NCI-H1105 (cell line): Measurements from ENCODE around the gene GLYR1.
"Not testable (repeated sequence)": the region's sequence is repeated elsewhere in the genome, so short reads cannot be mapped to it uniquely, and the experiment has no call there.

Experiments used
- DNase-seq: peaks from one replicate; lab custom pipeline; 2025; lab: John Stamatoyannopoulos, UW

GLYR1 gene

DNA sequence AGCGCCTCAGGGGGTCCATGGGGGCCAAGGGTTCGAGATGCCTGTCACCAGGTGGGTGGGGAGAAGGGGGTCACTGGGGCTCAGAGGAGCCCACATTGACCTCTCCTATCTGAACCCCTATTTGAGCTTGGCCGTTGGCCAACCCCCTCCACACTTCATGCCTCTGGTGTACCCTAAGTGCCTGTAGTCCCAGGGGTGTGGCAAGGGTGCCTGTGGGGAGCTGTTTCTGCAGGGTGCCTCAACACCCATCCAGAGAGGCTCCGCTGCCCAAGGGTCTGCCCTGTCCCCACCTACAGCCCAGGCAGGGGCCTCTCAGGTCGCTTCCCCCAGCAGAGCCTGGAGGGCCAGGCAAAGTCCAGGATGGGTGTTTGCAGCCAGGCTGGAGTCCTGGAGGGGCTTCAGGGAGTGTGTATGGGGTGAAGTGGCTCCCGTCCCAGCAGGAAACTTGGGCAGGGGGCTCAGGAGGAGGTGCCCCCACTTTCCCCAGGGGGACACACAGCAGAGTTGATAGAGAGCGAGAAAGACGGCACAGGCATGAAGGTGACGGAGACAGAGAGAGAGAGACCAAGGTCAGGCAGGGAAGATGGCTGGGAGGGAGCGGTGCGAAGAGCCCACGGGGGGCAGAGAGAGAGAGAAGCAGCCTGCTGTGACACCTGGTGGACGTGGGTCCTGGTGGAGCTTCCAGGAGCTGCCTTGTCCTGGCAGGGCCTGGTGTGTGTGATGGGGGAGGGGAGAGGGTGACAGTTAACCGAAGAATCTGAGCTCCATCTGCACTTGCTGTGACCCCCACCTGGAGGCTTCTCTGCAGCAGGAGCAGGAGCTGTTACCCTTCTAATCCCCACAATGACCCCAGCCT lies 59.2 kb downstream of the GLYR1 start, which contains the start of gene SEPTIN12:
Gene SEPTIN12, minus strand, starts transcription at position 719 of the 856 bp plus-strand sequence. Its CDS starts 700 bp downstream, at position 19.
- DNase-seq, result no peak

DNA sequence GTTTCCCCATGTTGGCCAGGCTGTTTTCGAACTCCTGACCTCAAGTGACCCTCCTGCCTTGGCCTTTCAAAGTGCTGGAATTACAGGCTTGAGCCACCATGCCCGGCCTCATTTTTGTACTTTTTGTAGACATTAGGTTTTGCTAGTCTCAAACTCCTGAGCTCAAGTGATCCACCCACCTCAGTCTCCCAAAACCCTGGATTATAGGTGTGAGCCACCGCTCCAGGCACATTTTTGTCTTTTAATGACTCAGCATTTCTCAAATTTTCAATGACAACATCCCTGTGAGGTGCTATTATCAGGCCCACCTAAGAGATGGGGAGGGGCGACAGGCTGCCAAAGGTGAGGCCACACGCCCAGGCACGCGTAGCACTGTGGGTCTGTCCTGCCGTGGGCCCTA lies 60.0 kb downstream of the GLYR1 start:
- DNase-seq, result no peak

DNA sequence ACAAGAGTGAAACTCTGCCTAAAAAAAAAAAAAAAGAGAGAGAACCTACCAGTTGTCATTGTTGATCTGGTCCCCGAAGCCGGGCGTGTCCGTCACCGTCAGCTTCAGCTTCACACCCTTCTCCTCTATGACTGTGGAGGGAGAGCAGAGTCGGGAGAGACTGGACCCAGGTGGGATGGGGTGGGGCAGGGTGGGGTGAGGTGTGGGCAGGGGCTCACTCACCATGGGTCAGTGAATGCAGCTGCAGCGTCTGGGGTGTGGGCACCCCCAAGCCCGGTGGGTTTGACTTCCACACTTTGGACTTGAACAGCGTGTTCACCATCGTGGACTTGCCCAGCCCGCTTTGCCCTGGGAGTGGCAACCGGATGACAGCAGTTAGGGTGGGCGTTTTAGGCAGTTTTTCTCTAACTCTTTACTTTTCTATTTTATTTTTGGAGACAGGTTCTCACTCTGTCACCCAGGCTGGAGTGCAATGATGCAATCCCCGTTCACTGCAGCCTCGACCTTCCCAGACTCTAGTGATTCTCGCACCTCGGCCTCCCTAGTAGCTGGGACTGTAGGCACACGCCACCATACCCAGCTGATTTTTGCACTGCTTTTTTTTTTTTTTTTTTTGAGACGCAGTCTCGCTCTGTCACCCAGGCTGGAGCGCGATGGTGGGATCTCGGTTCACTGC lies 61.2 kb downstream of the GLYR1 start:
- DNase-seq, result no peak

DNA sequence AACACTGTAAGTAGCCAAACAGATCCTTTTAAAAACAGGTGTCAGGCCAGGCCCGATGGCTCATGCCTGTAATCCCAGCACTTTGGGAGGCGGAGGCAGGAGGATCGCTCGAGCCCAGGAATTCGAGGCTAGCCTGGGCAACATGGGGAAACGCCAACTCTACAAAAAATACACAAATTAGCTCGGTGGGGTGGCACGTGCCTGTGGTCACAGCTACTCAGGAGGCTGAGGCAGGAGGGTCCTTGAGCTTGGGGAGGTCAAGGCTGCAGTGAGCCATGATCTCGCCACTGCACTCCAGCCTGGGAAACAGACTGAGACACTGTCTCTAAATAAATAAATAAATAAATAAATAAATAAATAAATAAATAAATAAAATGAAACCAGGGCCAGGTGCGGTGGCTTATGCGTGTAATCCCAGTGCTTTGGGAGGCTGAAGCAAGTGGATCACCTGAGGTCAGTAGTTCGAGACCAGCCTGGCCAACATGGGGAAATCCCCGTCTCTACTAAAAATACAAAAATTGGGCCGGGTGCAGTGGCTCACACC lies 62.6 kb downstream of the GLYR1 start:
- not testable (repeated sequence) for DNase-seq

DNA sequence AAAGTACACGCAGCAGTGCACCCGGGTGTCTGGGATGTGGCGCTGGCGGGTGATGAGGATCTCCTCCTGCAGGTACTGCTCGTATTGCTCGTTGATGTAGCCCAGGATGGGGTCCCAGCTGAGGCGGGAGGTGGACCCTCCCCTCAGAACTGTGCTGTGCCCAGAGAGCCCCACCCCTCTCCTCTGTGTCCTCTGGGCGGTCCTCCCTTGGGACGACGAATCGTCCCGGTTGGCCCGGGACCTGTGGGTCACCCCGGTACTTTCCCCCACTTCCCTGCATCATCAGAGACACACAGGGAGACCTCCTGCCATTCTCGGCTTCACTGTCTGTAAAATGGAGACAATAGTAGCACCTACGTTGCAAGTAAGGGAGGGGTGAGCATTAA lies 63.1 kb downstream of the GLYR1 start:
- no peak for DNase-seq

DNA sequence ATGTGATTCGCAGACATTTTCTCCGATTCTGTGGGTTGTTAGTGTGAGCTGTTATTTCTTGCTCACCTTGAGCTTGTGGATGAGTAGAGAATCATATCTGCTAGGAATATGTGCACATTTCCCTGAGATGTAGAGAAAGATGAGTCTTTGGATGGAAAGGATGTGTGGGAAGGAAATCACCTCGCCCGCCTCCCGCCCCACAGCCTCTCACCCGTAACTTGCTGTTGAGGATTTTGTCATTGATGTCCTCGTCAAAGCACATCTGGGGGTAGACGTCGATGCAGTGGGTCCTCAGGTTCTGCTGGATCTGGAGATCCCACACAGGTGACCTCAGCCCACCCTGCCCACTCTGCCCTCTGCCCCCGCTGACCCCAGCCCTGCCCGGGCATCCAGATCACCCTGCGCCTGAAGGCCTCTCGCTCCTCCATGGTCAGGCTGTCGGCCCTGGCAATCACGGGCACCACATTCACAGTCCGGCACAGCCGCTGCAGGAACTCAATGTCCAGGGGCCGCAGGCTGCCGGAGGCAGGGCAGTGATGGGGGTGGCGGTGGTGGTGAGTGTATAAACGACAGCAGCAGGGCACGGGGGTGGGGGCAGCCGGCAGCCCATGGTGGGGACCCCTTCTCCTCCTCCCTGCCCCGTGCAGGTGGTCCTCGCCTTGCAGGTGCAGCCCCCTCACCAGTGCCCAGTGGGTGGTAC lies 63.7 kb downstream of the GLYR1 start:
- DNase-seq, result no peak

DNA sequence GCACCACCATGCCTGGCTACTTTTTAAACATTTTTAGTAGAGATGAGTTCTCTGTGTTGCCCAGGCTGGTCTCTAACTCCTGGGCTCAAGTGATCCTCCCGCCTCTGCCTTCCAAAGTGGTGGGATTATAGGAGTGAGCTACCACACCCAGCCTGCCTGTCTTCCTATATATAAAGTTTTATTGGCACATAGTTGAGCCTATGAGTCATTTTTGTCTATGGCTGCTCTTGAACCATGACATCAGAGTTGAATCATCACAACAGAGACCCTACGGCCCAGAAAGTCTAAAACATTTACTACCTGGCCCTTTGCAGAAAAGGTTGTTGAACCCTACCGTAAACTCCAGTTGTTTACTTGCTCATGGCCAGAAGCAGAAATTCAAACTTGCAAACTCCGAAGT lies 66.9 kb downstream of the GLYR1 start:
- no peak for DNase-seq

DNA sequence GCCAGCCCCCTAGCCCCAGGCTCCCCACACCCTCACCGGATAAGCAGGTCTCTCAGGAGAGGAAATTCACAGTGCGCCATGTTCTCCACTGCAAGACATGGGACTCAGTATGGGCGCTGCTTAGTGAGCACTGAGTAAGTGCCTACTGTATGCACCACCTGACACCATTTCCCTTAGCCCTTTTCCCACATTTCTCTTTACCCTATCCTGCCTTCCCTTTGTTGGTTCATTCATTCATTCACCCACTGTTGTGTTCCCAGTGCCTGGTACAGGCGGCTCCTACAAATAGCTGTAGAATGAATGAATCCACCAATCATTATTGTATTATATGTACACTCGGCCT lies 69.1 kb downstream of the GLYR1 start:
- no peak for DNase-seq

DNA sequence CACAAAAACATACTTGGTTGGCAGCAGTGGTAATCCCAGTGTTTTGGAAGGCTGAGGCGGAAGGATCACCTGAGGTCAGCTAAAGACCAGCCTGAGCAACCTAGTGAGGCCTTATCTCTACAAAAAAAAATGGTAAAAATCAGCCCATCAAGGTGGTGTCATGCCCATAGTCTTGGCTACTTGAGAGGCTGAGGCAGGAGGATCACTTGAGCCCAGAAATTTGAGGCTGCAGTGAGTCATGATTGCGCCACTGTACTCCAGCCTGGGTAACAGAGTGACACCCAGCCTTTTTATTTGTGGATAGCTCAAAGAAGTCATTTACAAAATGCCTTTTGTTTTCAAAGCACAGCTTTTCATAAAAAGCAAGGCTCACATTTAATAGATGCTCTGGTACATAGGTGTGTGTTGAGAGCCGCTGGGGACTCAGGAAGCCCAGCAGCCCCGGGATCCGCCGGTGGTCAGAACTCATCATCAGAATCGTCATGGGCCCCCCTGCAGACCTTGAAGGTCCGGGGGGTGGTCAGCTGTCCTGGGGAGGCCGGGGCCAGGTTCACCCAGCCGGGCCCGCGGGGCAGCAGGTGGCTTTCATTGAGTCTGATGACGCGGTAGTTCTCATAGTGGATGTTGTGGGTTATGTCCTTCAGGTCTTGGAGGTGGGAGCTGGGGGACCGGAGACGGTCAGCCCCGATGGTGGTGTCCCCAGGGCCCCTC lies 69.6 kb downstream of the GLYR1 start:
- DNase-seq, result no peak

DNA sequence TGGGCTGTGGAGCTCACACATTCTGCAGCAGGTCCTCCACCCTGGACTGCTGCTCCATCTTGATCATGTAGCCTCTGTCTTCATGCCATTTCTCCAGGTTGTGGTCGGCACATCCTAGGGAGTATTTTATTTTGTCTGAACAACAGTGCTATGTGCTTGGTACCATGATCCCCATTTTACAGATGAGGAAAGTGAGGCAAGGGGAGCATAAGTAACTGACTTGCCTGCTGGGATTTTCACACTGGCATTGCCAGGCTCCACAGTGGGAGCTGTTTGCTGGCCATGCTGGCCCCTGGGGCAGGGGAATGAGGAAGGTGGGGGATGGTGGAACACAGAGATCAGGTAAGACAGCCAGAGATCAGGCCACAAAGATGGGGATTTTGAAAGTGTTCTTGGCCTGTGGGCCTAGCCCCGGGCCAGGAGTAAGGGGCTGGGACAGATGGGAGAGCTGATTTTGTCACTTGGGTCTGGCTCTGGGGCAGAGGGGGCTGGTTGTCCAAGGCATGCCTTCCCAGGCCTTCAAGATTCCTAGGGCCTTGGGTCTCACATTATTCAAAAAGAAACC lies 70.9 kb downstream of the GLYR1 start:
- no peak for DNase-seq

DNA sequence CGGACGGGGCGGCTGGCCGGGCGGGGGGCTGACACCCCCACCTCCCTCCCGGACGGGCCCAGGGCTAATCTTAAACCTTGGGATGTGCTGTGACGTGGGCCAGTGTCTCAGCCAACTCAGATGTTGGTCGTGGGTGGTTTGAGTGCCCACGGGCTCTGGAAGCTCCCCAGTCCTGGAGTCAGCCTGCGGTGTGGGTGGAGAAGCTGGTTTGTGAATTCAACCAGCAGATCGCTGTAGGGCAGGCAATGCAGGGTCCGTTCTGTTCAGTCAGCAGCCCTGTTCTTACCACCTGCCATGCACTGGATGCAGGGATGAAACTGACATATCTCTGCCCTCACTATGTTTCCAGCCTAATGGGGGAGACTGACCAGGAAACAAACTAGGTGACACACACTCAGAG lies 72.1 kb downstream of the GLYR1 start:
- no peak for DNase-seq

DNA sequence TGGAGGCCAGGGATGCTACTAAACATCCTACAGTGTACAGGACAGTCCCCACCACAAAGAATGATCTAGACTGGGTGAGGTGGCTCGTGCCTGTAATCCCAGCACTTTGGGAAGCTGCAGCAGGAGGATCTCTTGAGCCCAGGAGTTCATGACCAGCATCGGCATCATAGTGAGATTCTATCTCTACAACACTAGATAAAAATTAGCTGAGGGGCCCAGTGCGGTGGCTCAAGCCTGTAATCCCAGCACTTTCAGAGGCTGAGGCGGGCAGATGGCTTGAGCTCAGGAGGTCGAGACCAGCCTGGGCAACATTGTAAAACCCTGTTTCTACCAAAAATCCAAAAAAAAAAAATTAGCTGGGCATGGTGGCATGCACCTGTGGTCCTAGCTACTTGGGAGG lies 74.7 kb downstream of the GLYR1 start:
- no peak for DNase-seq

DNA sequence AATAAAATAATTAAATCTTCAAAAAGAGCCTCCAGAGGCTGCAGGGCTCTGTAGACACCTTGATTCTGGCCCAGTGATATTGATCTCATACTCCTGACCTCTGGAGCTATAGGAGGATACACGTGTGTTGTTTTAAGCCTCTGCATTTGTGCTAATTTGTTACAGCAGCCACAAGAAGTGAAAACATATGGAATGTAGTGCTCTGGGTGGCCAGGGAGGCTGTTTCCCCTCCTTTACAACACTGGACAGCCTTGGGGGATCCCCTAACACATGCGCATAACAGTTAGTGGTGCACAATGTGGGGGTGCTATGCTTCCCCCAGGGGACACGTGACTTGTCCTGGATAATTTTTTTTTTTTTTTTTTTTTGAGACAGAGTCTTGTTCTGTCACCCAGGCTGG lies 75.4 kb downstream of the GLYR1 start:
- DNase-seq, result no peak

DNA sequence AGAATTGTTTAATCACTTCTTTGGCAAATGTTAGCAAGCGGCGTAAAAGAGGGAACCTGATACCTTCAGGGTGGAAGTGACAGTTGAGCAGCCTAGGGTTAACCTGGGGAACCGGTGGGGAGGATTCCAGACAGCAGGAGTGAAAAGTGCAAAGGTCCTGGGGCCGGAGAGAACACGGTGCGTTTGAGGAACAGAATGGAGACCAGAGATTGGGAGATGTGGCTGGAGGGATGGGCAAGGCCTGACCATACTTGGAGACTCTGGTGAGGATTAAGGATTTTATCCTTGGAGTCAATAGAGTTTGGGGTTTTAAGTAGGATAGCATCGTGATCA lies 77.8 kb downstream of the GLYR1 start:
- no peak for DNase-seq

DNA sequence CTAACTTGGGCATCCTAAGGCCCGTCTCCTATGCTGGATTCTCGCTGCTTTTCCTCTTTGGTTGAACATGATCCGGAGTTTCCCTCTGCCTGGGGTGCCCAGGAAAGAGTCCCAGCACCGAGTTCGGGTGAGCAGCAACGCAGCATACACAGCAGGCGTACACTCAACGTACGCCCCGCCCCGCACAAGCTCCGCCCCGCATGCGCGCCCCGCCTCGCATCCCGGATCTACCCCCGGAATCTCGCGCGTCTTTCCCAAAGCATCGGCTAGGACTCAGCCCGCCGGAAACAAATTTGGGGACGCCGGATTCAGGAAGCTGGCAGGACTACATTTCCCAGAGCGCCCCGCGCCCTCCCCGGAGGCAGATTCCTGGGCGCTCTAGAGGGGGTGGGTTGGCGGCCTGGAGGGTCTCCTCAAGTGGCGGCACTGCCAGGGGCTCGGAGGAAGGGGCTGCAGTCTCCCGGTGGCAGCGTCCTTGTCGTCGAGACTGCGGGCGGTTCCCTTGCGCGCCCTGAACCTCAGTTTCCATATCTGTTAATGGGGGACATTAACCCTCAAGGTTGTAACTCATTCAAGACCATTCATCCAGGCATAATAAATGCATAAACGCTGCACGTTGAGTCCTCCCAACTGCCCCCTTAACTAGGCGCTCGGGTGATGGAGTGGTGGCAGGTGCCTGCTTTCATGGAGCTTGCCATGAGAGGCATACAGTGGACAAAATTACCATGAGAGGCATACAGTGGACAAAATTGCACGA lies 78.4 kb downstream of the GLYR1 start:
- DNase-seq, result peak; percentile 85

DNA sequence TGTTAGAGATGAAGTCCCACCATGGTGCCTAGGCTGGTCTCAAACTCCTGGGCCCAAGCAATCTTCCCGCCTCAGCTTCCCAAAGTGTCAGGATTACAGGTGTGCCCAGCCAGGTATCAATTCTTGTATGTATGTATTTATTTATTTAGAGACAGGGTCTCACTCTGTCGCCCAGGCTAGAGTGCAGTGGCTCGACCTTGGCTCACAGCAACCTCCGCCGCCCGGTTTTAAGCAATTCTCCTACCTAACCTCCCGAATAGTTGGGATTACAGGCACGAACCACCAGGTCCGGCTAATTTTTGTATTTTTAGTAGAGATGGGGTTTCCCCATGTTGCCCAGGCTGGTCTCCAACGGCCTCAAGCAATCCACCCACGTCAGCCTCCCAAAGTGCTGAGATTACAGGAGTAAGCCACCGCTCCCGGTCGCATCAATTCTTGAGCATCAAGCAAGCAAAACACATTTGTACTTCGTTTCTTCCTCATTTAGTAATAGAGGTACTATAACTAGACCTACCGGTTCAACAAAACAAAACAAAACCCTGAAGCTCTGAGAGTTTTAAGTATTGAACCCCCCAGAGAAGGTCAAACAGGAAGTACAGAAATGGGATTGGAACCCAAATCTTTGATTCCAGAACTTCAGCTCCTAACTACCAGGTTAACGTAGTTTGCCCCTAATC lies 79.1 kb downstream of the GLYR1 start:
- DNase-seq, result no peak

DNA sequence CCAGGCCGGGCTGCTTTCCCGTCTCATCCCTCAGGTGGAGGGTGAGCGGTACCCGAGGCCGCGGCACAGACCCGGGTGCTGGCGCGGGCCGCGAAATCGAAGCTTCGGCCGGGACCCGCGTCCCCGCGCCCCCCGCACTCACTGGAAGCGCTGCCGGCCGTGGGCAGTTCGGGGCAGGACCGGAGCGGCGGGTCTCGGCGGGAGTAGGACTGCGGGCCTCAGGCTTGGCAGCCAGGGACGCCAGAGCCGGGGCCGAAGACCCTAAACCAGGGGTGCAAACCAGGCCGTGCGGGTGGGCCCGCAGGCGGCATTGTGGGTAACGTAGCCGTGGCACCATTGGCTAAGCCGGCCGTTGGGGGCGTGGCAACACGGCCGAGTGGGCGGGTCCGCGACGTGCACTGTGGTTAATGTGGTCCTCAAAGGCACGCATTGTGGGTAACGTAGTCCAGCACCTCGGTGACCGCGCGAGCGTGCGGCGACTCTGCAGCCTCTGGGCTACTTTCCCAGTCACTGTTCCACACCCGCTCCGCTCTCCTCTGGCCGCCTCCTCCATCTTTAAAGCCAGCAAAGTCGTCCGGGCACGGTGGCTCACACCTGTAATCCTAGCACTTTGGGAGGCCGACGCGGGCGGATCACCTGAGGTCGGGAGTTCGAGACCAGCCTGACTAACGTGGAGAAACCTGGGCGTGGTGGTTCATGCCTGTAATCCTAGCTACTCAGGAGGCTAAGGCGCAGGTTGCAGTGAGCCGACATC lies 80.0 kb downstream of the GLYR1 start, which contains the start of gene ZNF500:
Gene ZNF500, minus strand, starts transcription at position 288 of the 754 bp plus-strand sequence. CDS start 1,184 bp downstream, outside the sequence.
- peak; percentile 81 for DNase-seq

DNA sequence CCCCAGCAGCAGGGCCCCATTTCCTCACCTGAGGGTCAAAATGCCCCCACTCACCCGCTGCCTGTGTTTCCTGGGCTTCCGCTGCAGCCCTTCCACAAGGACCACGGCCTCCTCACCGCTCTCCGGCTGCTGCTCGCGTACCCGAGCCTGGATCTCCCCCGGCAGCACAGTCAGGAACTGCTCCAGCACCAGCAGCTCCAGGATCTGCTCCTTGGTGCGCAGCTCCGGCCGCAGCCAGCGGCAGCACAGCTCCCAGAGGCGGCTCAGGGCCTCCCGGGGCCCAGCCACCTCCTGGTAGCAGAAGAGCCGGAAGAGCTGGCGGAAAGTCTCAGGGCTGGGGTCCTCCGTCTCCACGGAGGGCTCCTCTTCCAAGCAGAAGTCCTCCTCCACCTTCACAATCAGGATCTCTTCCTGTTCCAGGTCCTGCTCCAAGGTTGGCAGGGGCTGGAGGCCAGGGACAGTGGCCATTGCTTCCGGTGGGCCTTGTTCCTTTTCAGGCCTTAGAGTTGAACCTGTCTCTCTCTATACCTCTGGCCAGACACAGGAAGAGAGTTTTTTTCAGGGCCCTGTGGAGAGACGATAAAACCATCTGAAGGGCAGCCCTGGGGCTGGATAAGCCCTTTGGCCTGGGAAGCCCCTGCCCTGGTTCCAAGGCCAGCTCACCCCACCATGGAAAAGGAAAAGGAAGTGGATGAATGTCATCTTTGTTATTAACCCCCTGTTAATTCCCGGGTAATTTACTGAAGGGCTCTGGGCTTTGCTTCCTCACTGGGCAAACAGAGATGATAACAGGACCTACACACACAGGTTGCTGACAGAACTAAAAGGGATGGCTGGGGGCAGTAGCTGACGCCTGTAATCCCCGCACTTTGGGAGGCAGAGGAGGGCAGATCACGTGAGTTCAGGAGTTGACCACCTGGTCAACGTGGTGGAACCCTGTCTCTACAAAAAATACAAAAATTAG lies 81.3 kb downstream of the GLYR1 start:
- no peak for DNase-seq
